Loucy (cell line): ENCODE data around the gene AGBL4.

Experiments used
- H2AFZ ChIP-seq: fragments of 200-600 bp; sonication (generic); 2 replicates; pipeline ENCODE4 v1.6.0; 2016; ENCODE audit warnings: antibody characterized with exemption, mild to moderate bottlenecking, low read length, moderate library complexity
- H3F3A ChIP-seq: fragments of 200-600 bp; 2 replicates; pipeline ENCODE4 v1.6.0; 2016; ENCODE audit warnings: antibody characterized with exemption, low read depth, mild to moderate bottlenecking
- H3K27me3 ChIP-seq: fragments of 200-600 bp; sonication (generic); 2 replicates; pipeline ENCODE4 v1.6.1; 2014; ENCODE audit warnings: low read length, mild to moderate bottlenecking; ENCODE audit not compliant: insufficient read depth, poor library complexity, severe bottlenecking
- H3K36me3 ChIP-seq: fragments of 200-600 bp; sonication (generic); 2 replicates; pipeline ENCODE4 v1.6.1; 2016; ENCODE audit warnings: low read length; ENCODE audit not compliant: insufficient read depth
- H3K4me1 ChIP-seq: fragments of 200-600 bp; sonication (generic); 2 replicates; pipeline ENCODE4 v1.5.1; 2014; ENCODE audit warnings: low read length, mild to moderate bottlenecking; ENCODE audit not compliant: insufficient read depth, poor library complexity, severe bottlenecking
- H3K4me2 ChIP-seq: fragments of 200-600 bp; sonication (generic); 2 replicates; pipeline ENCODE4 v1.6.0; 2014; ENCODE audit warnings: antibody characterized with exemption, low read length, low read depth, mild to moderate bottlenecking; ENCODE audit not compliant: poor library complexity, severe bottlenecking
- H3K4me3 ChIP-seq: fragments of 200-600 bp; sonication (generic); 2 replicates; pipeline ENCODE4 v1.5.1; 2014; ENCODE audit warnings: low read length, mild to moderate bottlenecking, mixed read lengths; ENCODE audit not compliant: poor library complexity, severe bottlenecking
- H3K79me2 ChIP-seq: fragments of 200-600 bp; sonication (generic); 2 replicates; pipeline ENCODE4 v1.6.1; 2014; ENCODE audit warnings: low read length; ENCODE audit not compliant: insufficient read depth
- H3K9ac ChIP-seq: fragments of 200-600 bp; sonication (generic); 2 replicates; pipeline ENCODE4 v1.6.0; 2014; ENCODE audit warnings: mild to moderate bottlenecking, low read depth, low read length, moderate library complexity; ENCODE audit not compliant: poor library complexity, severe bottlenecking
- H3K9me2 ChIP-seq: fragments of 200-600 bp; sonication (generic); replicated peaks from 2 replicates; pipeline ENCODE4 v1.6.1; 2016; ENCODE audit warnings: low read depth, low read length, mixed read lengths
- H3K9me3 ChIP-seq: fragments of 200-600 bp; sonication (generic); 2 replicates; pipeline ENCODE4 v1.6.1; 2014; ENCODE audit warnings: mild to moderate bottlenecking, antibody characterized with exemption, low read length, low read depth; ENCODE audit not compliant: insufficient read depth
- H4K20me1 ChIP-seq: fragments of 200-600 bp; sonication (generic); 2 replicates; pipeline ENCODE4 v1.6.0; 2014; ENCODE audit warnings: antibody characterized with exemption, low read length, mild to moderate bottlenecking; ENCODE audit not compliant: insufficient read depth, poor library complexity, severe bottlenecking
- CTCF ChIP-seq: fragments of 200-600 bp; sonication (generic); conservative IDR thresholded peaks from 2 replicates; pipeline ENCODE4 v1.5.1; 2014; ENCODE audit warnings: mild to moderate bottlenecking, antibody characterized with exemption, low read length
- EZH2phosphoT487 ChIP-seq: fragments of 200-600 bp; IDR thresholded peaks from 2 replicates; pipeline ENCODE4 v1.6.1; 2018; ENCODE audit warnings: antibody characterized with exemption, mild to moderate bottlenecking, moderate library complexity, borderline replicate concordance

AGBL4 gene

GRCh38 chr1:48946070-48946469, 1077.7 kb downstream of the AGBL4 start:
- no peak overlapping the region for H3K4me3 ChIP-seq
- no peaks in the 10 kb centered on the region for H3K9me3 ChIP-seq
- H3K9me2 ChIP-seq, result no peaks in the 10 kb centered on the region
- no peaks in the 10 kb centered on the region for H3K4me1 ChIP-seq
- H3K9ac ChIP-seq, result no peak overlapping the region
- H3K27me3 ChIP-seq, result no peaks in the 10 kb centered on the region
- no peak overlapping the region for H2AFZ ChIP-seq
- H4K20me1 ChIP-seq, result no peaks in the 10 kb centered on the region
- no peaks in the 10 kb centered on the region for H3F3A ChIP-seq
- no peaks in the 10 kb centered on the region for H3K79me2 ChIP-seq
- TF ChIP-seq EZH2phosphoT487 (no peak), CTCF (no peak)
- H3K4me2 ChIP-seq, result no peak overlapping the region
- no peaks in the 10 kb centered on the region for H3K36me3 ChIP-seq

GRCh38 chr1:48944811-48945210, 1078.9 kb downstream of the AGBL4 start:
- no peaks in the 10 kb centered on the region for H3F3A ChIP-seq
- H2AFZ ChIP-seq, result no peak overlapping the region
- H3K27me3 ChIP-seq, result no peaks in the 10 kb centered on the region
- H3K9ac ChIP-seq, result no peak overlapping the region
- no peak overlapping the region for H3K4me2 ChIP-seq
- no peaks in the 10 kb centered on the region for H3K36me3 ChIP-seq
- no peaks in the 10 kb centered on the region for H3K9me2 ChIP-seq
- no peak overlapping the region for H3K4me3 ChIP-seq
- H3K4me1 ChIP-seq, result no peaks in the 10 kb centered on the region
- no peak for TF ChIP-seq CTCF
- TF ChIP-seq EZH2phosphoT487, result no peak
- no peaks in the 10 kb centered on the region for H3K79me2 ChIP-seq
- H3K9me3 ChIP-seq, result no peaks in the 10 kb centered on the region
- H4K20me1 ChIP-seq, result no peaks in the 10 kb centered on the region

- H3K79me2 ChIP-seq, result no peaks in the 10 kb centered on the region
- no peaks in the 10 kb centered on the region for H3F3A ChIP-seq
- H4K20me1 ChIP-seq, result no peaks in the 10 kb centered on the region
- H3K4me1 ChIP-seq, result no peaks in the 10 kb centered on the region
- no peak for TF ChIP-seq CTCF
- TF ChIP-seq EZH2phosphoT487, result no peak
- H3K36me3 ChIP-seq, result no peaks in the 10 kb centered on the region
- H3K9me2 ChIP-seq, result no peaks in the 10 kb centered on the region
- no peak overlapping the region for H3K4me3 ChIP-seq
- no peak overlapping the region for H2AFZ ChIP-seq
- H3K27me3 ChIP-seq, result no peaks in the 10 kb centered on the region
- no peak overlapping the region for H3K9ac ChIP-seq
- no peaks in the 10 kb centered on the region for H3K9me3 ChIP-seq
- no peak overlapping the region for H3K4me2 ChIP-seq
These were observed 1079.9 kb downstream of the AGBL4 start for GRCh38 chr1:48943826-48944225.
